Vagina (tissue), 2 donors: ENCODE results near the gene RNF144A.

Source experiments
- CTCF ChIP-seq, 3 experiments: fragments of 450-650 bp in 2 of 3; fragments of 200-600 bp in 1 of 3; sonication (generic) in 1 of 3; IDR thresholded peaks; one replicate each; pipeline ENCODE4 v1.5.1; 2017 to 2019; ENCODE audit warnings: antibody characterized with exemption in 3 of 3, mild to moderate bottlenecking in 2 of 3, moderate library complexity in 2 of 3
- POLR2A ChIP-seq, 2 donors: fragments of 450-650 bp; IDR thresholded peaks; one replicate each; pipeline ENCODE4 v1.6.1; 2017; ENCODE audit warnings: antibody characterized with exemption in 2 of 2, mild to moderate bottlenecking in 2 of 2, moderate library complexity in 2 of 2
- POLR2AphosphoS5 ChIP-seq, 2 donors: sonication (generic); formaldehyde crosslinking; IDR thresholded peaks; one replicate each; pipeline ENCODE4 v1.9.0; 2017; ENCODE audit warnings: antibody characterized with exemption in 2 of 2, mild to moderate bottlenecking in 2 of 2, low read depth in 1 of 2; ENCODE audit not compliant: insufficient read depth in 1 of 2

GRCh38 chr2:6874032-6874431 is 43.2 kb upstream of the RNF144A start:
- no peak for TF ChIP-seq CTCF (IDR thresholded peaks at IDR 0.05)
- TF ChIP-seq POLR2AphosphoS5 (IDR thresholded peaks at IDR 0.05; ENCODE audit: insufficient read depth in 1 of 2, low read depth in 1 of 2) = no peak
- no peak for TF ChIP-seq POLR2A (IDR thresholded peaks at IDR 0.05)
